ENCODE measurements around the gene NAALAD2.
"Not testable (repeated sequence)": the region's sequence is repeated elsewhere in the genome, so short reads cannot be mapped to it uniquely, and the experiment has no call there.

The NAALAD2 gene

DNA sequence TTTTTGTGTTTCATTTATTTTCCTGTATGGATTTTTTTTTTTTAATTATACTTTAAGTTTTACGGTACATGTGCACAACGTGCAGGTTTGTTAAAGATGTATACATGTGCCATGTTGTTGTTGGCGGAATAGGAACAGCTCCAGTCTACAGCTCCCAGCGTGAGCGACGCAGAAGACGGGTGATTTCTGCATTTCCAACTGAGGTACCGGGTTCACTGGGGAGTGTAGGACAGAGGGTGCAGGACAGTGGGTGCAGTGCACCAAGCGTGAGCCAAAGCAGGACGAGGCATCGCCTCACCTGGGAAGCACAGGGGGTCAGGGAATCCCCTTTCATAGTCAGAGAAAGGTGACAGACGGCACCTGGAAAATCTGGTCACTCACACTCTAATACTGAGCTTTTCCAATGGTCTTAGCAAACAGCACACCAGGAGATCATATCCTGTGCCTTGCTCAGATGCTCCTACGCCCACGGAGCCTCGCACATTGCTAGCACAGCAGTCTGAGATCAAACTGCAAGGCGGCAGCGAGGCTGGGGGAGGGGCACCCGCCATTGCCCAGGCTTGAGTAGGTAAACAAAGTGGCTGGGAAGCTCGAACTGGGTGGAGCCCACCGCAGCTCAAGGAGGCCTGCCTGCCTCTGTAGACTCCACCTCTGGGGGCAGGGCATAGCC, 105.6 kb downstream of the NAALAD2 start:
- not testable (repeated sequence) for FAIRE-seq; DNase-seq (ENCODE audit: insufficient read length, low spot score)

DNA sequence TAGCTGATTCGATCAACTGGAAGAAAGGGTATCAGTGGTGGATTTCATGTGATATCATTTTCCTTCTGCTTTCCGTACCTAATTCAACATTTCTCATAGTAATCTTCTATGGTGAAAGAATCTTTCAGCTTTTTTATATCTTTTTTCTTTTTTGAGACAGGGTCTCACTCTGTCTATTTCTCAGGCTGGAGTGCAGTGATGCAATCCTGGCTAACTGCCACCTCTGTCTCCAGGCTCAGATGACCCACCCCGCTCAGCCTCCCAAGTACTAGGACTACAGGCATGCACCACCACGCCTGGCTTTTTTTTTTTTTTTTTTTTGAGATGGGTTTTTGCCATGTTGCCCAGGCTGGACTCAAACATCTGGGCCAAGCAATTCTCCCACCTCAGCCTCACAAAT, 107.0 kb downstream of the NAALAD2 start:
- DNase-seq (ENCODE audit: insufficient read length, low spot score) (no peak), FAIRE-seq (no peak)
